ENCODE data around the gene USH2A. TPM values are rescaled to one million over a fixed set of nuclear protein-coding genes. Genes with fewer than 3 reads are reported as not detected.

USH2A gene
- total RNA-seq, 1 donor from 2014 or later: 0.02 TPM

DNA sequence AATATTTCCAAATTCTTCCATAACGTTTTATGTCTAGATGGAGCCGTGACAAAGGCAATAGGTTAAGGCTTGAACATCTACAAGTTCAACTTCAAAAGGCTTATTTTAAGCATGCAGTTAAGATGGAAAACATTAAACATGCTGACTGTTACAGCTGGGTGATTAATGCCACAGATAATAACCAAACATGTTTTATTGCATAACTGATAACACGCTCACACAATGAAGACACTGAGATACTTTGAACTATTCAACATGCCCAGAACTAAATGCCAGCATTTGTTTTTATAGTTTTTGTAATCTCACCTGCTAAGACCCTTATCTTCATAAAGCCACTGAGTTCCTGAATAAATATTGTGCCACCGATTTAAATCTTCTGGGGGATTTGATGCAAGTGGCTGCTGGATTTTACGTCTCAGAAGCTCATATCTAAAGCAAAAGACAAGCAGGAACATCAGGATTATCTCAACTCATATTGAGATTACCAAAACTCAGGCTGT, 545.7 kb downstream of the USH2A start:
- Histone ChIP-seq H3K9me3 (ENCODE audit: insufficient read depth, low read depth, low read length) (no peaks in the 10 kb centered on the region), H2AFZ (ENCODE audit: low read depth, low read length) (no peak overlapping the region), H3K36me3 (ENCODE audit: insufficient read depth, low read length) (no peaks in the 10 kb centered on the region), H3K9ac (ENCODE audit: low read length) (no peak overlapping the region), H3K27ac (ENCODE audit: low read depth, low read length) (no peak overlapping the region), H3K4me2 (ENCODE audit: low read length) (no peak overlapping the region), H4K20me1 (ENCODE audit: insufficient read depth, low read length) (no peaks in the 10 kb centered on the region), H3K27me3 (ENCODE audit: insufficient read depth, low read length) (no peaks in the 10 kb centered on the region), H3K79me2 (ENCODE audit: insufficient read depth, low read length) (no peaks in the 10 kb centered on the region), H3K4me1 (ENCODE audit: insufficient read depth, low read length) (no peaks in the 10 kb centered on the region), H3K4me3 (ENCODE audit: insufficient read depth, low read depth, low read length) (no peak overlapping the region)
- Mint-ChIP-seq H3K27ac (ENCODE audit: unreplicated experiment) (no peak overlapping the region), H3K27me3 (ENCODE audit: low read depth, unreplicated experiment) (no peaks in the 10 kb centered on the region), H3K36me3 (ENCODE audit: low read depth, unreplicated experiment) (no peaks in the 10 kb centered on the region), H3K4me3 (ENCODE audit: unreplicated experiment) (no peak overlapping the region), H3K4me1 (ENCODE audit: low read depth, unreplicated experiment) (no peaks in the 10 kb centered on the region), H3K9me3 (ENCODE audit: unreplicated experiment) (no peaks in the 10 kb centered on the region)
- no peak for TF ChIP-seq EZH2 (IDR thresholded peaks at IDR 0.05; ENCODE audit: insufficient read depth, low read length)
- TF ChIP-seq, protein P1, sequence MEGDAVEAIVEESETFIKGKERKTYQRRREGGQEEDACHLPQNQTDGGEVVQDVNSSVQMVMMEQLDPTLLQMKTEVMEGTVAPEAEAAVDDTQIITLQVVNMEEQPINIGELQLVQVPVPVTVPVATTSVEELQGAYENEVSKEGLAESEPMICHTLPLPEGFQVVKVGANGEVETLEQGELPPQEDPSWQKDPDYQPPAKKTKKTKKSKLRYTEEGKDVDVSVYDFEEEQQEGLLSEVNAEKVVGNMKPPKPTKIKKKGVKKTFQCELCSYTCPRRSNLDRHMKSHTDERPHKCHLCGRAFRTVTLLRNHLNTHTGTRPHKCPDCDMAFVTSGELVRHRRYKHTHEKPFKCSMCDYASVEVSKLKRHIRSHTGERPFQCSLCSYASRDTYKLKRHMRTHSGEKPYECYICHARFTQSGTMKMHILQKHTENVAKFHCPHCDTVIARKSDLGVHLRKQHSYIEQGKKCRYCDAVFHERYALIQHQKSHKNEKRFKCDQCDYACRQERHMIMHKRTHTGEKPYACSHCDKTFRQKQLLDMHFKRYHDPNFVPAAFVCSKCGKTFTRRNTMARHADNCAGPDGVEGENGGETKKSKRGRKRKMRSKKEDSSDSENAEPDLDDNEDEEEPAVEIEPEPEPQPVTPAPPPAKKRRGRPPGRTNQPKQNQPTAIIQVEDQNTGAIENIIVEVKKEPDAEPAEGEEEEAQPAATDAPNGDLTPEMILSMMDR (IDR thresholded peaks at IDR 0.05; ENCODE audit: insufficient read depth, low read depth, low read length): no peak
- FAIRE-seq (no peak), DNase-seq (ENCODE audit: low read depth) (no peak)

DNA sequence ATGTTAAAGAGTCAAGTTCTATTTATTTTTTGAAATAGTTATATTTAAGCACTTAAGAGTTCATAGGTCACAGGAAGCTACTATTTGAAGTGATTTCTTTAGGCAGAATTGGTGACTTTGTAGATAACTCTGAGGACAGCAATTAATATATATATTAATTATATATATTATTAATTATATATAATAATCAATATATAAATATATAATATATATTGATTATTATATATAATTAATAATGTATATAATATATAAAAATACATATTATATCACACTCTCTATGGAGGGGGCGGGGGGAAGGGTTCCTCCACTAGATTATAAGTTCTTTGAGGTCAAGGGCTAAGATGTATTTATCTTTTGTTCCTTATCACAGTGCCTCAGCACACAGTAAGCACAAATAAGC, 547.5 kb downstream of the USH2A start:
- H3K9ac ChIP-seq (ENCODE audit: low read length): no peak overlapping the region
- Mint-ChIP-seq H3K4me1 (ENCODE audit: low read depth, unreplicated experiment) (no peaks in the 10 kb centered on the region), H3K27ac (ENCODE audit: unreplicated experiment) (no peak overlapping the region), H3K9me3 (ENCODE audit: unreplicated experiment) (no peaks in the 10 kb centered on the region), H3K4me3 (ENCODE audit: unreplicated experiment) (no peak overlapping the region), H3K36me3 (ENCODE audit: low read depth, unreplicated experiment) (no peaks in the 10 kb centered on the region), H3K27me3 (ENCODE audit: low read depth, unreplicated experiment) (no peaks in the 10 kb centered on the region)
- H3K36me3 ChIP-seq (ENCODE audit: insufficient read depth, low read length): no peaks in the 10 kb centered on the region
- no peaks in the 10 kb centered on the region for H3K9me3 ChIP-seq (ENCODE audit: insufficient read depth, low read depth, low read length)
- FAIRE-seq: no peak
- no peak overlapping the region for H3K4me2 ChIP-seq (ENCODE audit: low read length)
- H4K20me1 ChIP-seq (ENCODE audit: insufficient read depth, low read length): no peaks in the 10 kb centered on the region
- H3K4me3 ChIP-seq (ENCODE audit: insufficient read depth, low read depth, low read length): no peak overlapping the region
- no peak overlapping the region for H3K27ac ChIP-seq (ENCODE audit: low read depth, low read length)
- DNase-seq (ENCODE audit: low read depth): no peak
- no peaks in the 10 kb centered on the region for H3K27me3 ChIP-seq (ENCODE audit: insufficient read depth, low read length)
- H2AFZ ChIP-seq (ENCODE audit: low read depth, low read length): no peak overlapping the region
- TF ChIP-seq, protein P1 (IDR thresholded peaks at IDR 0.05; ENCODE audit: insufficient read depth, low read depth, low read length): no peak
- no peak for TF ChIP-seq EZH2 (IDR thresholded peaks at IDR 0.05; ENCODE audit: insufficient read depth, low read length)
- no peaks in the 10 kb centered on the region for H3K4me1 ChIP-seq (ENCODE audit: insufficient read depth, low read length)
- H3K79me2 ChIP-seq (ENCODE audit: insufficient read depth, low read length): no peaks in the 10 kb centered on the region

DNA sequence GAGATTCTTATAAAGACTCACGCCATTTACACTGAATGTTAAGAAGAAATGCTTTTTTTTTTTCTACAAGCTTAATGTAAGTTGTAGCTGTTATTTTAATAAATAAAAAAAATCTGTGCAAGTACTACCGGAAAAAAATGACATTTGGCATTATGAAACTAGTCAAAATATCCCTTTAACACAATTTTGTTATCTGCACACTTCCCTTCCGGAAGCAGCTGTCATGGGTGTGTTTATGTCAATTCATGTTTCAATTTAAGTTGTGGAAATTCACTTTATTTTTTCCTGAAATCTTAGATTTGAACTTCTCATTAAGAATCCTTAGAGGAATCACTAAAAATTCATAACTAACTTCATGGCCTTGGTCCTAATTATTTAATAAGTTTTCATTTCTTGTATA, 548.0 kb downstream of the USH2A start:
- H3K27me3 Mint-ChIP-seq (ENCODE audit: low read depth, unreplicated experiment): no peaks in the 10 kb centered on the region
- H3K36me3 Mint-ChIP-seq (ENCODE audit: low read depth, unreplicated experiment): no peaks in the 10 kb centered on the region
- H3K4me1 Mint-ChIP-seq (ENCODE audit: low read depth, unreplicated experiment): no peaks in the 10 kb centered on the region
- Histone ChIP-seq H3K36me3 (ENCODE audit: insufficient read depth, low read length) (no peaks in the 10 kb centered on the region), H3K4me3 (ENCODE audit: insufficient read depth, low read depth, low read length) (no peak overlapping the region), H3K79me2 (ENCODE audit: insufficient read depth, low read length) (no peaks in the 10 kb centered on the region), H2AFZ (ENCODE audit: low read depth, low read length) (no peak overlapping the region), H3K27me3 (ENCODE audit: insufficient read depth, low read length) (no peaks in the 10 kb centered on the region), H4K20me1 (ENCODE audit: insufficient read depth, low read length) (no peaks in the 10 kb centered on the region), H3K27ac (ENCODE audit: low read depth, low read length) (no peak overlapping the region), H3K9ac (ENCODE audit: low read length) (no peak overlapping the region), H3K9me3 (ENCODE audit: insufficient read depth, low read depth, low read length) (no peaks in the 10 kb centered on the region), H3K4me1 (ENCODE audit: insufficient read depth, low read length) (no peaks in the 10 kb centered on the region), H3K4me2 (ENCODE audit: low read length) (no peak overlapping the region)
- no peak for TF ChIP-seq EZH2 (IDR thresholded peaks at IDR 0.05; ENCODE audit: insufficient read depth, low read length)
- TF ChIP-seq, protein P1 (IDR thresholded peaks at IDR 0.05; ENCODE audit: insufficient read depth, low read depth, low read length): no peak
- no peak overlapping the region for H3K27ac Mint-ChIP-seq (ENCODE audit: unreplicated experiment)
- FAIRE-seq: no peak
- no peak for DNase-seq (ENCODE audit: low read depth)
- no peaks in the 10 kb centered on the region for H3K9me3 Mint-ChIP-seq (ENCODE audit: unreplicated experiment)
- H3K4me3 Mint-ChIP-seq (ENCODE audit: unreplicated experiment): no peak overlapping the region
